ENCODE results near the gene GPR160. TPM values are rescaled to one million over a fixed set of nuclear protein-coding genes. Genes with fewer than 3 reads are reported as not detected.

Gene GPR160
- total RNA-seq, 1 experiment from 2014 or later: 9.9 TPM

DNA sequence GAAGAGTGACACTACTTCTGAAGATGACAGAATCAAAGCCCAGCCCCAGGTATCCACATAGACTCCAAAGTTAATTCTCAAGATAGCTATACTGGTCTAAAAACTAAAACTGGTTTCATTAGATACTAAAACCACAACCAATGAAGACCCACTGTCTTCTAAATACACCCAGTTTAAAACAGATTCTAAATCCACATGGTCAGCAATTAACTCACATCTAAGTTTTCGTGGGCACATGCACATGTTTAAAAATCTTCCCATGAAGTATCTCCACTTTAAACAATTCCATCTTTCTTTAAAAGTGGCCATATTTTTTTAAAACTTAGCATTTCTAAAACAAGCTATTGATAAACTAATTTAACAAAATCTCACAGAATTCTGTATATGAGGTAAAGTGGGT, 63.1 kb downstream of the GPR160 start:
- no peak overlapping the region for H3K9ac ChIP-seq (ENCODE audit: low read length)
- BruUV-seq (replicated peaks): no TSS peak
- ATAC-seq: no peak
- peaks cover 4% of the 10 kb centered on the region; the same call in 1 of the 2 replicates for H4K20me1 ChIP-seq (ENCODE audit: insufficient read depth)
- H3K4me2 ChIP-seq (ENCODE audit: low read length): no peak overlapping the region
- no peaks in the 10 kb centered on the region for H3K9me2 ChIP-seq (ENCODE audit: insufficient read depth)
- no peak overlapping the region for H3K27ac ChIP-seq (ENCODE audit: low read depth, low read length)
- H3K9me3 ChIP-seq (ENCODE audit: control insufficient read depth in 1 of 2, insufficient read depth in 1 of 2, low read depth in 1 of 2, low read length in 2 of 2): no peaks in the 10 kb centered on the region
- DNase-seq (ENCODE audit: low read depth, low spot score): no peak
- peaks cover 26 to 32% of the 10 kb centered on the region in 2 experiments for H3K36me3 ChIP-seq (ENCODE audit: control insufficient read depth in 1 of 2, insufficient read depth in 2 of 2, low read length in 2 of 2)
- H3K4me1 ChIP-seq (ENCODE audit: control insufficient read depth in 1 of 2, insufficient read depth in 2 of 2, low read length in 2 of 2): no peaks in the 10 kb centered on the region
- no peaks in the 10 kb centered on the region for H3K27me3 ChIP-seq (ENCODE audit: insufficient read depth, low read length)
- H3K4me3 ChIP-seq (replicated peaks in 1 of 2; ENCODE audit: low read depth in 1 of 2, low read length in 2 of 2): no peak overlapping the region
- intact Hi-C loops (cut with micrococcal nuclease): no loop called here
- ChIA-PET CTCF (interaction anchor here (1.0 kb wide), 1 partner anchor 21 kb away, joined by 3 read pairs; no protein-coding TSS in a partner anchor), POLR2A (no interaction called here), RAD21 (ENCODE audit: low non-redundant PET in 1 of 2, low total read pairs in 2 of 2, uncharacterized antibody in 2 of 2, unreplicated experiment in 2 of 2) (no interaction called here)
- TF ChIP-seq RAD21 (IDR thresholded peaks at IDR 0.05; ENCODE audit: low read depth): no peak
- TF ChIP-seq CEBPB (IDR thresholded peaks at IDR 0.05; ENCODE audit: low read depth): no peak
- TF ChIP-seq POLR2AphosphoS5 (IDR thresholded peaks at IDR 0.05; ENCODE audit: low read depth, low read length): no peak
- no peak for TF ChIP-seq TCF7L2 (IDR thresholded peaks at IDR 0.05; ENCODE audit: borderline replicate concordance, extremely low read depth, insufficient read depth, insufficient read length)
- no peak for TF ChIP-seq SRF (IDR thresholded peaks at IDR 0.05; ENCODE audit: low read depth)
- no peak for TF ChIP-seq EZH2 (IDR thresholded peaks at IDR 0.05)
- H2AFZ ChIP-seq (ENCODE audit: low read depth, low read length, poor library complexity, severe bottlenecking): no peak overlapping the region
- H3K79me2 ChIP-seq (ENCODE audit: insufficient read depth, low read length): no peaks in the 10 kb centered on the region

DNA sequence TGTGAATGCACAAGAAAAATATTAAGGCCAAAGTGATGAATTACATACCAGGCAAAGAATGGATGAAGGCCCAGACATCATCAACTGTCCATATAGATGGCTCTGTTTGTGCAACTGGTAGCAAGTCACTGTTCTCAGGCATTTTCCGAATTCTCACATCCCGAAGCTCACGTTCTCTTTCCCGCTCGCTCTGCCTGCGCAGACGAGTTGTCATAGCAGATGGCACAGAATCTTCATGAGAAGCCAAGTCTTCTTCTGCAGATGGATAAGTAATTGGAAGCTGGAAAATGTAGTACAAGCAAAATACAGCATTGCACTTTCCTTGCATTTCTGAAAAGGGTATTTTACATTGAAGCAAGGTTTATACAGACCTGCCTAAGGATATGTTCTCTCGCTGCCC, 64.6 kb downstream of the GPR160 start:
- no peaks in the 10 kb centered on the region for H3K4me1 ChIP-seq (ENCODE audit: control insufficient read depth in 1 of 2, insufficient read depth in 2 of 2, low read length in 2 of 2)
- ChIA-PET CTCF (no interaction called here), POLR2A (no interaction called here), RAD21 (ENCODE audit: low non-redundant PET in 1 of 2, low total read pairs in 2 of 2, uncharacterized antibody in 2 of 2, unreplicated experiment in 2 of 2) (no interaction called here)
- H3K79me2 ChIP-seq (ENCODE audit: insufficient read depth, low read length): no peaks in the 10 kb centered on the region
- H3K27ac ChIP-seq (ENCODE audit: low read depth, low read length): no peak overlapping the region
- ATAC-seq (no peak), DNase-seq (ENCODE audit: low read depth, low spot score) (no peak)
- no peak overlapping the region for H3K4me2 ChIP-seq (ENCODE audit: low read length)
- H3K36me3 ChIP-seq (ENCODE audit: control insufficient read depth in 1 of 2, insufficient read depth in 2 of 2, low read length in 2 of 2): peaks cover 19 to 20% of the 10 kb centered on the region in 2 experiments
- intact Hi-C loops (cut with micrococcal nuclease): no loop called here
- BruUV-seq (replicated peaks): no TSS peak
- no peak overlapping the region for H2AFZ ChIP-seq (ENCODE audit: low read depth, low read length, poor library complexity, severe bottlenecking)
- no peaks in the 10 kb centered on the region for H3K27me3 ChIP-seq (ENCODE audit: insufficient read depth, low read length)
- 0 out of 2 replicates have a peak, but pooled peaks cover 4% of the 10 kb centered on the region for H4K20me1 ChIP-seq (ENCODE audit: insufficient read depth)
- H3K4me3 ChIP-seq (replicated peaks in 1 of 2; ENCODE audit: low read depth in 1 of 2, low read length in 2 of 2): no peak overlapping the region
- H3K9me3 ChIP-seq (ENCODE audit: control insufficient read depth in 1 of 2, insufficient read depth in 1 of 2, low read depth in 1 of 2, low read length in 2 of 2): no peaks in the 10 kb centered on the region
- no peak for TF ChIP-seq TCF7L2 (IDR thresholded peaks at IDR 0.05; ENCODE audit: borderline replicate concordance, extremely low read depth, insufficient read depth, insufficient read length)
- no peaks in the 10 kb centered on the region for H3K9me2 ChIP-seq (ENCODE audit: insufficient read depth)
- H3K9ac ChIP-seq (ENCODE audit: low read length): no peak overlapping the region
